Stimulated activated CD8-positive, alpha-beta memory T cell treated with anti-CD3 and anti-CD28 coated beads, Interleukin-12 subunit alpha, Interleukin-12 subunit beta, amount 100 ng/mL, for 24 hours (primary cell): ENCODE measurements around the gene SCUBE1.

Source experiments
- DNase-seq: peaks from one replicate; pipeline ENCODE4 v3.0.0-alpha.2; 2020; ENCODE audit errors: extremely low read depth

The SCUBE1 gene

GRCh38 chr22:43238526-43239006, 104.6 kb downstream of the SCUBE1 start:
- no peak for DNase-seq

GRCh38 chr22:43237280-43237679, 105.9 kb downstream of the SCUBE1 start:
- DNase-seq = no peak

GRCh38 chr22:43236411-43237166, 106.6 kb downstream of the SCUBE1 start:
- no peak for DNase-seq

- no peak for DNase-seq
Observed at GRCh38 chr22:43235445-43236409, 107.4 kb downstream of the SCUBE1 start.

GRCh38 chr22:43234264-43234988, 108.7 kb downstream of the SCUBE1 start:
- DNase-seq = no peak

- no peak for DNase-seq
Observed at GRCh38 chr22:43233529-43233928, 109.6 kb downstream of the SCUBE1 start.

GRCh38 chr22:43232445-43232844, 110.7 kb downstream of the SCUBE1 start:
- DNase-seq = no peak

- no peak for DNase-seq
Observed at GRCh38 chr22:43231724-43232034, 111.5 kb downstream of the SCUBE1 start.

- peak; percentile 25 for DNase-seq
Observed at GRCh38 chr22:43230971-43231723, 112.0 kb downstream of the SCUBE1 start.

- DNase-seq = no peak
Observed at GRCh38 chr22:43230571-43230970, 112.6 kb downstream of the SCUBE1 start.

- no peak for DNase-seq
Observed at GRCh38 chr22:43228863-43229262, 114.3 kb downstream of the SCUBE1 start.

GRCh38 chr22:43228330-43228729, 114.8 kb downstream of the SCUBE1 start:
- DNase-seq = no peak

GRCh38 chr22:43227239-43227630, 115.9 kb downstream of the SCUBE1 start:
- DNase-seq = no peak

- DNase-seq = no peak
Observed at GRCh38 chr22:43226377-43227238, 116.6 kb downstream of the SCUBE1 start.

- DNase-seq = no peak
Observed at GRCh38 chr22:43225609-43226008, 117.6 kb downstream of the SCUBE1 start.

- no peak for DNase-seq
Observed at GRCh38 chr22:43222987-43223386, 120.2 kb downstream of the SCUBE1 start.

- DNase-seq = no peak
Observed at GRCh38 chr22:43222262-43222661, 120.9 kb downstream of the SCUBE1 start.

GRCh38 chr22:43220625-43221380, 122.4 kb downstream of the SCUBE1 start:
- no peak for DNase-seq

- DNase-seq = no peak
Observed at GRCh38 chr22:43218786-43219185, 124.4 kb downstream of the SCUBE1 start.
